GM18909 (cell line): ENCODE results near the gene CABP4.
"Not testable (repeated sequence)": the region's sequence is repeated elsewhere in the genome, so short reads cannot be mapped to it uniquely, and the experiment has no call there.

Source experiments
- ATAC-seq: cut with Tn5 transposase; IDR thresholded peaks from one replicate; pipeline ENCODE4 v1.9.1; 2021; ENCODE audit warnings: mild to moderate bottlenecking; ENCODE audit not compliant: unreplicated experiment, poor library complexity

The CABP4 gene

DNA sequence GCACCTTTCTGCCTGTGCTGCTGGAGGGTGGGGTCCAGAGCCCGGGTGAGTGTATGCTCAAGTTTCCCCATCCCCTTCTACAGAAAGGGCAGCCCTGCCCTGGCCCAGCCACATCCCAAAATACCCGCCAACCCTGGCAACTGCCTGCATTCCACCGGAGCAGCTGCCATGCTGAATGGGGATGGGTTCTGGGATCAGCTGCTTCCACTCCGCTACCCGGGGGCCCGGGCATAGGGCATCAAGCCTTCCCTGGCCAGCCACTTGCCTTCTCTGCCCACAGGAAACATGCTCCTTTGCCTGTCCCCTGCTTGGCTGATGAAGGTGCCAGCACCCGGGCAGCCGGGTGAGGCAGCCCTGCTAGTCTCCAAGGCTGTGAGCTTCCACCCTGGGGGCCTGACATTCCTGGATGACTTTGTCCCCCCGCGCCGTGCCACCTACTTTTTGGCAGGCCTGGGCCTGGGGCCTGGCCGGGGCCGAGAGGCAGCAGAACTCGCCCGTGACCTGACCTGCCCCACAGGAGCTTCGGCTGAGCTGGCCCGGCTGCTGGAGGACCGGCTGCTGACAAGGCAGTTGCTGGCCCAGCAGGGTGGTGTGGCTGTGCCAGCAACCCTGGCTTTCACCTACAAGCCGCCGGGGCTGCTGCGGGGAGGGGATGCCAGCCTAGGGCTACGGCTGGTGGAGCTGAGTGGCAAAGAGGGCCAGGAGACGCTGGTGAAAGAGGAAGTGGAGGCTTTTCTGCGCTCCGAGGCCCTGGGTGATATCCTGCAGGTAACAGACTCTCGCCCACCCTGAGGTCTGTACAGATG lies 36.5 kb upstream of the CABP4 start:
- ATAC-seq, result no peak

- ATAC-seq, result no peak
Observed at GRCh38 chr11:67419325-67420049, 35.7 kb upstream of the CABP4 start.

DNA sequence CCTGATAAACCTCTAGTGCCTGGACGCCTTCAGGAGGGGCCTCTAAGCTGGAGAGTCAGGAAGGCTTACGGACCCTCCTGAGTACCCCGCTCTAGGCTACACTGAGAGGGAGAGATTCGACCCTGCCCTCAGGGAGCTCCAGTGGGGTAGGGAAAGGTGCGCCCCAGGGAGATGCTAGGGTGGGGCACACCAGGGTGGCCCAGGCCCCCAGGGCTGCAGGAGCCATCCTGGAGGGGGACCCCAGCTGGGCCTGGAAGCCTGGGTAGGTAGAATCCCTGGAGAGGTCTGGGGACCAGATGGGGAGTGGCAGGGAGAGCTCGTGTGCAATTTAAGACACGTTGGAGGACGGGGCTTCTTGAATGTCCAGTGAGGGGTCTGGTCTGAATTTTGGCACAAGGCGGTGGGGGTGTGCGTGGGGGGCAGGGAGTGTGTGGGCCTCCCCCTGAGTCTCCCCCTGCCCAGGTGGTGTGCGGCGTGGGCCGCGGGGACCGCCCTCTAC lies 35.0 kb upstream of the CABP4 start:
- ATAC-seq, result no peak

DNA sequence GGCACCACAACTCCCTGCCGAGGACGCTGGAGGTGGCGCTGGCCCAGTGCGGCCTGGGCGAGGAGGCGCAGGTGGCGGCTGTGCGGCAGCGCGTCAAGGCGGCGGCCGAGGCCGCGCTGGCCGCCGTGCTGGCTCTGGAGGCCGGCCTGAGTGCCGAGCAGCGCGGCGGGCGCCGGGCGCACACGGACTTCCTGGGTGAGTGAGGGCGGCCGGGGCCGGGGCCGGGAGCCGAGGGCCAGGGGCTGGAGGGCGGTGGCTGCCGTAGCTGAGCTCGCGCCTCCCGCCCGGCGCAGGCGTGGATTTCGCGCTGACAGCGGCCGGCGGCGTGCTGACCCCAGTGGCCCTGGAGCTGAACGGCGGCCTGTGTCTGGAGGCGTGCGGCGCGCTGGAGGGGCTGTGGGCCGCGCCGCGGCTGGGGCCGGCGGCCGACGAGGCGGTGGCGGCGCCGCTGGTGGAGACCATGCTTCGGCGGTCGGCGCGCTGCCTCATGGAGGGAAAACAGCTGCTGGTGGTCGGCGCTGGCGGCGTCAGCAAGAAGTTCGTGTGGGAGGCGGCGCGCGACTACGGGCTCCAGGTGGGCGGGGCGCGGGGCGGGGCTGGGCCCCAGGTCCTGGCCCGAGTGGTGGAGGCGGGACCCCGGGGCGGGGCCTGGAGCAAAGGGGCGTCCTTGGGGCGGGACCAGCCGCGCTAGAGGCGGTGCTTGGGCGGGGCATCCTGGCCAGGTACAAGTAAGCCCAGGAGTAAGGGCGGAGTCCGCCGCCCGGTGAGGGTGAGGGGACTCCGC lies 34.3 kb upstream of the CABP4 start:
- ATAC-seq, result peak; percentile 82

DNA sequence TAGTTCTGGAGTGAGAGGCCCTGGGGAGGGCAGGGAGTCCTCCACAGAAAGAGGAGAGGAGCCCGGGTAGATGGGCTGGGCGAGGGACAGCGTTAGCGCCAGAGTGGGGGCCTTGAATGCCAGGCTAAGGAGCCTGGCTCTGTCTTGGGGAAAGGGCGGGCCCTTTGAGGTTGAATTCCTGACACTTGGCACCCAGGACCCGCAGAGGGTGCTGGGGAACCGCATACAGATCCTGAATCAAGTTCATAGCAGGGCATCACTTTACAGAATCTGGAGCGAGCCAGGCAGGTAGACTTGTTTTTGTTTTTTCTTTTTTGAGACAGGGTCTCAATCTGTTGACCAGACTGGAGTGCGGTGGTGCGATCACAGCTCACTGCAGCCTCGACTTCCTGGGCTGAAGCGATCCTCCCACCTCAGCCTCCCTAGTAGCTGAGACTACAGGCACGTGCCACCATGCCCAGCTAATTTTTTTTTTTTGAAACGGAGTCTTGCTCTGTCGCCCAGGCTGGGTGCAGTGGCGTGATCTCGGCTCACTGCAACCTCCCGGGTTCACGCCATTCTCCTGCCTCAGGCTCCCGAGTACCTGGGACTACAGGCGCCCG lies 33.6 kb upstream of the CABP4 start:
- no peak for ATAC-seq

DNA sequence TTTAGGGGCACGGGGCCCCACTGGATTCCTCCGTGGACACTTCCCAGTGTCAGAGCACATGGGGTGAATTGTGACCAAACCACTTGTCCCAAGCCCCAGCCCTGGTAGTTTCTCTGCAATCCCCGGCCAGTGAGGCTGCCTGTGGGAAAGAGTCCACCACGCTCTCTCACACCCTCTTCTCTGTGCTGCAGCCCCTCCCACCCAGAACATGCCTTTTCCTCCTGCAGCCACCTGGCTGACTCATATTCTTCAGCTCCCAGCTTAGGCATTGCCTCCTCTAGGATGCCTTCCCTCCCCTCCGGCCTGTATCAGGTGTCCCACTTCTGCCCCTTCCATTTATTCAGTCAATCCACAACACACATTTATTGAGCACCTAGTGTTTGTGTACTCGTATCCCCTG lies 32.3 kb upstream of the CABP4 start:
- ATAC-seq, result no peak

DNA sequence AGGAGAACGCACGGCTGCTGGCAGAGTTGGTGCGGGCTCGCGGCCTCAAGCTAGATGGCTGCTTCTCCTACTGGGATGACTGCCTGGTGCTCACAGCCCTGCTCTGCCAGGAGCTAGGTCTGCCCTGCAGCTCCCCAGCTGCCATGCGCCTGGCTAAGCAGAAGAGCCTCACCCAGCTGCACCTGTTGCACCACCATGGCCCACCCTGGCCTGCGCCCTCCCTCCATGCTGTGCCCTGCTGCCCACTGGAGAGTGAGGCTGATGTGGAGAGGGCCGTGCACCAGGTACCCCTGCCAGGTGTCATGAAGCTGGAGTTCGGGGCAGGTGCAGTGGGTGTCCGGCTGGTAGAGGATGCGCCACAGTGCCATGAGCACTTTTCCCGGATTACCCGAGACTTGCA lies 31.7 kb upstream of the CABP4 start:
- ATAC-seq, result no peak

GRCh38 chr11:67423891-67424613 lies 31.1 kb upstream of the CABP4 start:
- ATAC-seq, result no peak

DNA sequence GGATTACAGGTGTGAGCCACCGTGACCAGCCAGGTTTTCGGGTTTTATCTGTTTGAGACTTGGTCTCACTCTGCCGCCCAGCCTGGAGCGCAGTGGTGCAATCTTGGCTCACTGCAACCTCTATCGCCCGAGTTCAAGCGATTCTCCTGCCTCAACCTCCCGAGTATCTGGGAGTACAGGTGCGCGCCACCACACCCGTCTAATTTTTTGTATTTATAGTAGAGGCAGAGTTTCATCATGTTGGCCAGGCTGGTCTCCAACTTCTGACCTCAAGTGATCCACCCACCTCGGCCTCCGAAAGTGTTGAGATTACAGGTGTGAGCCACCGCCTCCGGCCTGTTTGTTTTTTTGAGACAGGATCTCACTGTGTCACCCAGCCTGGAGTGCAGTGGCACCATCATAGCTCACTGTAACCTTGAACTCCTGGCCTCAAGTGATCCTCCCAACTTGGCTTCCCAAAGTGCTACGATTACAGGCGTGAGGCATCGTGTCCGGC lies 27.7 kb upstream of the CABP4 start:
- ATAC-seq, result not testable (repeated sequence)

DNA sequence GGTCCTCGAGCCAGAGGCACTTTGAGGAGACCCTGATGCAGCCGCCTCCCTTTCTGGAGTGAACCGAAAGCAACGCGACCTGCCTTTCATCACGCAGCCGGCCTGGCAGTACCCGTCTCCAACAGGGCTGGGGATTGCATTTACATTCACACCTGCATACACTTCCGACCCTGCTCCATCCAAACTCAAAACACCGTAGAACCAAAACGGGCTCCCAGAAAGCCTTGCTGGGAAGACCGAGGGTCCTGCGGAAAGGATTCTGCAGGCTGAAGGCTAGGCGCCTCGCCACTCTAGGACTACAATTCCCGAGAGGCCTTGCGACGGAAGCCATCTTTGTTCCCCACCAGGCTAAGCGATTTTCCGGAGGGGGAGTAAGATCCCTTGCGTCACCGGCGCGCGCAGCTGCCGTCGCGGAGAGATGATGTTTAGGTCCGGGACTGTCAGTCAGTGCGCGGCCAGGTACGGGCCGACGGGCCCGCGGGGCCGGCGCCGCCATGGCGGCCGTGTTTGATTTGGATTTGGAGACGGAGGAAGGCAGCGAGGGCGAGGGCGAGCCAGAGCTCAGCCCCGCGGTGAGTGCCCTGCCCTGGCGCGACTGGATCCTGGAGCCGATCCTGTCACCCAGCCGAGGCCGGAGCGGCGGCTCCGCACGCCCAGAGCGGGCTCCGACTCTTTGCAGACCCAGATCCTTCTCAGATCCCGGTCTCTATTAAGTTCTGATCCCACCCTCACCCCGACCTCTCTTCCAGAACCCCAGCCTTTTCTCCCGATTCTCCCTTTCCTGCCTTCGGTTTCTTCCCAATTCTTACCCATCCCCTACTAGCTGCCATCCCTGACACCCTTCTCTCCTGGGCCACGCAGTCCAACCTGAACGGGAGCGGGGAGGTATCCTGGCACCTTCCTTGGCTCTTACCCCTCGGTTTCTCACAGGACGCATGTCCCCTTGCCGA lies 26.8 kb upstream of the CABP4 start, which contains the start of gene RPS6KB2:
Gene RPS6KB2, plus strand, starts transcription at position 443 of the 950 bp plus-strand sequence. Its CDS starts 52 bp downstream, at position 495.
- peak; percentile 84 for ATAC-seq

DNA sequence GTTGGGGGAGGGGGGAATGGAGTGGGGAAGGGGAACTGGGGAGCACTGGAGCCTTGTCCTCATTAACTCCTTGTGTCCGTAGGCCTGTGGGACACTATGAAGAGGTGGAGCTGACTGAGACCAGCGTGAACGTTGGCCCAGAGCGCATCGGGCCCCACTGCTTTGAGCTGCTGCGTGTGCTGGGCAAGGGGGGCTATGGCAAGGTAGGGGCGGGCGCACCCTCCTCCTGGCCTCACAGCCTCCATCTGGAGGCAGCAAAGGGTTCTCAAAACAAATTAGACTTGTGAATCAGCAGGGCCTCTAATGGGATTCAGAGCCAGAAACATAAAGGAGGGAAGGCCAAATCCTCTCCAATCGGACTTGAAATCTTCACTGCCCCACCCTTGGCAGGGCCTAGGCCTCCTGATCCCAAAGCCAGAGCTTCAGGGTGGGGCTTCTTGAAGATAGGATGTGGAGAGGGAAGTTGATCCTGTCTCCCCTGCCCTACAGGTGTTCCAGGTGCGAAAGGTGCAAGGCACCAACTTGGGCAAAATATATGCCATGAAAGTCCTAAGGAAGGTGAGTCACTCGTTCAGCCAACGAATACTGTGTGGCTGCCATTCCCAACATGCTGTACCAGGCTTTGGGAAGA lies 26.0 kb upstream of the CABP4 start:
- no peak for ATAC-seq

GRCh38 chr11:67429722-67430121 lies 25.4 kb upstream of the CABP4 start:
- ATAC-seq, result no peak

DNA sequence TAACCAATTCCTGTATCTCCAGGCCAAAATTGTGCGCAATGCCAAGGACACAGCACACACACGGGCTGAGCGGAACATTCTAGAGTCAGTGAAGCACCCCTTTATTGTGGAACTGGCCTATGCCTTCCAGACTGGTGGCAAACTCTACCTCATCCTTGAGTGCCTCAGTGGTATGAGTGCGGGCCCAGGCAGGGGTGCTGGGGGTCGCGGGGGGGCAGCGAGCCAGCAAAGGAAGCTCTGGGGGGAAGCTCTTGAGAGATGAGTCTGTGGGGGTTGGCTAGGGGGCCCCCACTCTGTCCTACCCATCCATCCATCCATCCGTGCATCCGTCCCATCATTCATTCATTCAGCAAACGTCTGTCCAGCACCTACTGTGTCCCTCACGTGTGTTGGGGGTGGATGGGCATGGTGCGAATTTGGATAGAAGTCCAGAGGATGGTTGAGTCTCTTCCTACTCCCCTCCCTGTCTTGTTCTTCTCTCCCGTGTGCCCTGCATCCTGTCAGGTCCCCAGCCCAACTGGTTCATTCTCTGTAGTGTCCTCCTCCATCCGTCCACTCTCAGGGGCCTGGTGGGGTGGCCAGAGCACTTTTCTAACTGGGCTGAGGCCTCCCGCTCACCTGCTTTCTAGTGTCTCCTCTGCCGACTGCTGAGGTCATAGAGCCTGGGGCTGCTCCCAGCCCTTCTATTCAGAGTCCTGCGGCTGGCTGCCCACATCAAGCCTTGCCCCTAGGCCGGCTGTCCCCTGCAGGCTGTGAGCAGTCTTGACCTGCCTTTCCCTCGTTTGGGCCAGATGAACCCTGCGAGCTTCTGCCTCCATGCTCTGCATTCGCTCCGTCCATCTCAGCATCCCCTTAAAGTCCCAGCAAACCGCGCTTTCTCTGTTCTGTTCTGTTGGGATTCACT lies 23.6 kb upstream of the CABP4 start:
- ATAC-seq, result no peak

GRCh38 chr11:67432655-67433349 lies 22.4 kb upstream of the CABP4 start:
- ATAC-seq, result no peak

DNA sequence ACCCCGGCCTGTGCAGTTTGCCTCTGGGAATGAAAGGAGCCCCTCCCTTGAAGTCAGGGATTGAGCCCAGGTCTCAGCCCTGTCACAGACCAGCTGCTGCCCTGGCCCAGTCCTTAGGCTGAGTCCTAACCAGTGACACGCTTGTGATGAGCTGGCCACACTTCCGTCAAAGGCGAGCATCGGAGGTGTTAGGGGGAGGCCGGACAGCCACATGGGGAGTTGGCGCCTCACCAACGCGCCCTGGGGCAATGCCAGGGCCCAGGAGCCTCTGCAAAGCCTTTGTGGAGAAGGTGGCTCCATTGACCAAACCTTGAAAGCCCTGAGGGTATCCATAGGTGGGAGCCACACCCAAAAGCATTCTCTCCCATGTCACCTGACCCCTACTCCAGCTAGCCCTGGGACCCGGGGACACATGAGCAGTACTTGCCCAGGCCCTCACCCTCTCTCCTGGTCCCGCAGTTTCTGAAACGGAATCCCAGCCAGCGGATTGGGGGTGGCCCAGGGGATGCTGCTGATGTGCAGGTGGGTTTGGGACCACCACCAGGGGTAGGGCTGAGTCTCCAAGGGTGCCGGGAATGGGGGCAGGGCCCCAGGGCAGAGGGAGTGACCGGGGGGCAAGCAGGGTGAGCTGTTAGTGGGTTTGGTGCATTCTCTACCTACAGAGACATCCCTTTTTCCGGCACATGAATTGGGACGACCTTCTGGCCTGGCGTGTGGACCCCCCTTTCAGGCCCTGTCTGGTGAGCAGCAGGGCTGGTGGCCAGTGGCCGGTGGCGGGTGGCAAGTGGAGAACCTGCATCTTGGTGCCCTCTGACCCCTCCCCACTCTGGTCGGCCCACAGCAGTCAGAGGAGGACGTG lies 21.4 kb upstream of the CABP4 start:
- no peak for ATAC-seq
